IMR-90 (cell line): ENCODE results near the gene DRC7. TPM values are rescaled to one million over a fixed set of nuclear protein-coding genes. Genes with fewer than 3 reads are reported as not detected.

Experiments
- ATAC-seq: fragments of 200-7000 bp; cut with Tn5 transposase; 2 replicates; pipeline ENCODE4 v1.9.1; 2020; ENCODE audit warnings: low read depth, mild to moderate bottlenecking, moderate library complexity
- BruUV-seq: library from RNA; stranded (reverse); fragments of 400-500 nt; replicated peaks from 2 replicates; lab custom pipeline; 2021; lab: Mats Ljungman, UMichigan
- CTCF ChIA-PET: fragments of 300-600 bp; formaldehyde crosslinking; extraction: SDS; loops from one replicate; lab custom pipeline; 2021; ENCODE audit warnings: antibody characterized with exemption; lab: Yijun Ruan, JAX
- POLR2A ChIA-PET: fragments of 300-600 bp; sonication (Branson Sonifier 250); formaldehyde crosslinking; loops from one replicate; lab custom pipeline; 2022; ENCODE audit warnings: antibody characterized with exemption; ENCODE audit not compliant: unreplicated experiment; lab: Charles Lee
- DNase-seq: peaks from one replicate; pipeline ENCODE4 v3.0.0; 2013
- H2AFZ ChIP-seq: replicated peaks from 2 replicates; pipeline ENCODE3; 2013; ENCODE audit warnings: low read length, mild to moderate bottlenecking; ENCODE audit not compliant: poor library complexity
- H2AK5ac ChIP-seq: 2 replicates; pipeline ENCODE4 v1.6.1; 2013; ENCODE audit warnings: low read depth, low read length, inconsistent platforms
- H2AK9ac ChIP-seq: replicated peaks from 2 replicates; pipeline ENCODE3; 2013; ENCODE audit warnings: mild to moderate bottlenecking, low read depth, low read length, moderate library complexity; ENCODE audit not compliant: poor library complexity
- H2BK120ac ChIP-seq: 2 replicates; pipeline ENCODE4 v1.6.1; 2013; ENCODE audit warnings: low read depth, low read length, inconsistent platforms
- H2BK15ac ChIP-seq: 3 replicates; pipeline ENCODE4 v1.6.1; 2013; ENCODE audit warnings: low read depth, low read length, inconsistent platforms
- H2BK20ac ChIP-seq: 2 replicates; pipeline ENCODE4 v1.6.1; 2013; ENCODE audit warnings: low read depth, mild to moderate bottlenecking, inconsistent platforms, low read length, moderate library complexity
- H2BK5ac ChIP-seq: 2 replicates; pipeline ENCODE4 v1.6.1; 2013; ENCODE audit warnings: mild to moderate bottlenecking, low read depth, low read length, inconsistent platforms; ENCODE audit not compliant: poor library complexity, severe bottlenecking
- H3K14ac ChIP-seq: replicated peaks from 2 replicates; pipeline ENCODE4 v1.6.1; 2013; ENCODE audit warnings: low read depth, low read length, inconsistent platforms
- H3K18ac ChIP-seq: 2 replicates; pipeline ENCODE4 v1.6.1; 2013; ENCODE audit warnings: low read depth, low read length, control low read depth
- H3K23ac ChIP-seq: 2 replicates; pipeline ENCODE4 v1.6.1; 2013; ENCODE audit warnings: low read depth, low read length, inconsistent platforms
- H3K27ac ChIP-seq: 2 replicates; pipeline ENCODE4 v1.5.1; 2013; ENCODE audit warnings: mild to moderate bottlenecking, control low read depth, low read length; ENCODE audit not compliant: insufficient read depth
- H3K27me3 ChIP-seq: 2 replicates; pipeline ENCODE4 v1.6.1; 2013; ENCODE audit warnings: low read length; ENCODE audit not compliant: control insufficient read depth, insufficient read depth
- H3K36me3 ChIP-seq: 2 replicates; pipeline ENCODE4 v1.6.1; 2013; ENCODE audit warnings: low read length, mixed read lengths; ENCODE audit not compliant: control insufficient read depth, insufficient read depth
- H3K4ac ChIP-seq: 2 replicates; pipeline ENCODE4 v1.6.1; 2013; ENCODE audit warnings: low read depth, low read length, inconsistent platforms
- H3K4me1 ChIP-seq: 2 replicates; pipeline ENCODE4 v1.6.1; 2013; ENCODE audit warnings: low read length, mixed read lengths; ENCODE audit not compliant: control insufficient read depth, insufficient read depth
- H3K4me2 ChIP-seq: 2 replicates; pipeline ENCODE4 v1.6.1; 2013; ENCODE audit warnings: low read depth, mild to moderate bottlenecking, control low read depth, low read length, moderate library complexity
- H3K4me3 ChIP-seq: 2 replicates; pipeline ENCODE4 v1.5.1; 2013; ENCODE audit warnings: low read depth, mild to moderate bottlenecking, control low read depth, low read length, moderate library complexity; ENCODE audit not compliant: insufficient read depth
- H3K56ac ChIP-seq: 2 replicates; pipeline ENCODE4 v1.6.1; 2013; ENCODE audit warnings: low read length, inconsistent platforms; ENCODE audit not compliant: insufficient read depth; ENCODE audit errors: extremely low read depth
- H3K79me1 ChIP-seq, 2 experiments: 2 replicates each; pipeline ENCODE4 v1.6.1; 2013; ENCODE audit warnings: low read length in 2 of 2, inconsistent platforms in 1 of 2, low read depth in 1 of 2
- H3K9ac ChIP-seq: 2 replicates; pipeline ENCODE4 v1.6.1; 2013; ENCODE audit warnings: low read depth, low read length, control low read depth
- H3K9me1 ChIP-seq: 2 replicates; pipeline ENCODE4 v1.6.1; 2013; ENCODE audit warnings: low read length, inconsistent platforms; ENCODE audit not compliant: insufficient read depth
- H3K9me3 ChIP-seq: 2 replicates; pipeline ENCODE4 v1.6.1; 2013; ENCODE audit warnings: low read length; ENCODE audit not compliant: control insufficient read depth, insufficient read depth
- H4K20me1 ChIP-seq: 2 replicates; pipeline ENCODE4 v1.6.1; 2013; ENCODE audit warnings: low read length, inconsistent platforms; ENCODE audit not compliant: insufficient read depth
- H4K5ac ChIP-seq: 2 replicates; pipeline ENCODE4 v1.6.1; 2013; ENCODE audit warnings: mild to moderate bottlenecking, low read depth, low read length, control low read depth
- H4K8ac ChIP-seq, 2 experiments: 2 replicates each; pipeline ENCODE4 v1.6.1; 2013; ENCODE audit warnings: low read depth in 2 of 2, low read length in 2 of 2, control low read depth in 1 of 2, inconsistent platforms in 1 of 2
- H4K91ac ChIP-seq: 2 replicates; pipeline ENCODE4 v1.6.1; 2013; ENCODE audit warnings: low read depth, low read length, inconsistent platforms; ENCODE audit not compliant: insufficient read depth
- BHLHE40 ChIP-seq: fragments of 150-350 bp; IDR thresholded peaks from 2 replicates; pipeline ENCODE4 v1.6.1; 2016; ENCODE audit warnings: mild to moderate bottlenecking, low read depth, low read length
- CEBPB ChIP-seq: IDR thresholded peaks from 2 replicates; pipeline ENCODE4 v1.6.1; 2012; ENCODE audit warnings: low read depth, low read length, improper control_type of control experiment
- CHD1 ChIP-seq: IDR thresholded peaks from 2 replicates; pipeline ENCODE4 v1.6.1; 2012; ENCODE audit warnings: low read depth, low read length, improper control_type of control experiment
- MAFK ChIP-seq: IDR thresholded peaks from 2 replicates; pipeline ENCODE4 v1.6.1; 2012; ENCODE audit warnings: low read depth, low read length, improper control_type of control experiment
- MAZ ChIP-seq: IDR thresholded peaks from 2 replicates; pipeline ENCODE4 v1.6.1; 2012; ENCODE audit warnings: low read depth, mild to moderate bottlenecking, low read length, improper control_type of control experiment, moderate library complexity, borderline replicate concordance
- MXI1 ChIP-seq: IDR thresholded peaks from 2 replicates; pipeline ENCODE4 v1.6.1; 2012; ENCODE audit warnings: low read depth, mild to moderate bottlenecking, low read length, moderate library complexity, borderline replicate concordance
- NFE2L2 ChIP-seq: fragments of 150-350 bp; IDR thresholded peaks from 2 replicates; pipeline ENCODE4 v1.6.1; 2016; ENCODE audit warnings: low read depth, mild to moderate bottlenecking, low read length
- POLR2A ChIP-seq: IDR thresholded peaks from 2 replicates; pipeline ENCODE4 v1.6.1; 2012; ENCODE audit warnings: mild to moderate bottlenecking, low read depth, low read length
- RAD21 ChIP-seq: IDR thresholded peaks from 2 replicates; pipeline ENCODE4 v1.6.1; 2012; ENCODE audit warnings: low read length, improper control_type of control experiment
- RCOR1 ChIP-seq: IDR thresholded peaks from 2 replicates; pipeline ENCODE4 v1.6.1; 2012; ENCODE audit warnings: mild to moderate bottlenecking, low read length, improper control_type of control experiment; ENCODE audit not compliant: insufficient replicate concordance
- RFX5 ChIP-seq: IDR thresholded peaks from 2 replicates; pipeline ENCODE4 v1.8.0; 2012; ENCODE audit warnings: low read depth, mild to moderate bottlenecking, low read length, moderate library complexity
- SMC3 ChIP-seq: fragments of 150-350 bp; IDR thresholded peaks from 2 replicates; pipeline ENCODE4 v1.6.1; 2016; ENCODE audit warnings: low read depth, mild to moderate bottlenecking, antibody characterized with exemption, low read length, moderate library complexity
- WGBS, 2 experiments: methylation state at CpG; one replicate each; pipeline versions ENCODE4 v1.1.5 to v1.1.7; 2013; ENCODE audit warnings: missing lambda C conversion rate in 2 of 2; ENCODE audit not compliant: insufficient read length in 1 of 2; ENCODE audit errors: extremely low coverage in 2 of 2; 5-methylcytosine and 5-hydroxymethylcytosine counted together
- dilution Hi-C: fragments of 300-500 bp; cut with HindIII; formaldehyde crosslinking; loops from one replicate; pipeline ENCODE4 v1.14.3; 2018; ENCODE audit warnings: low sequenced_read_pairs; ENCODE audit not compliant: unreplicated experiment
- in situ Hi-C: fragments of 300-500 bp; cut with MboI; formaldehyde crosslinking; loops from 3 replicates; pipeline ENCODE4 v1.14.3; 2019; ENCODE audit warnings: low sequenced_read_pairs, inconsistent platforms, mixed read lengths
- intact Hi-C: fragments of 100-400 bp; cut with micrococcal nuclease; formaldehyde crosslinking; loops from 2 replicates; pipeline ENCODE4 v1.10.0; 2022
- polyA plus RNA-seq, 3 experiments: library from polyadenylated mRNA; depleted of rRNA; stranded (reverse); fragments of >200 nt; gene quantifications; 2 replicates each; pipeline ENCODE4 v1.2.3, GENCODE V29; 2012; ENCODE audit warnings: low replicate concordance in 1 of 3
- total RNA-seq: library from RNA; depleted of rRNA; stranded (reverse); fragments of >200 nt; gene quantifications from 2 replicates; pipeline ENCODE4 v1.2.3, GENCODE V29; 2012
- TF ChIP-seq, protein P1 (sequence below): fragments of 150-350 bp; IDR thresholded peaks from 2 replicates; pipeline ENCODE4 v1.6.1; 2017; ENCODE audit warnings: mild to moderate bottlenecking, antibody characterized with exemption, low read length, low read depth
- TF ChIP-seq, protein P2 (sequence below): conservative IDR thresholded peaks from 2 replicates; pipeline ENCODE4 v1.5.1; 2012; ENCODE audit warnings: mild to moderate bottlenecking, low read depth, low read length, improper control_type of control experiment

Gene DRC7
- total and polyA plus RNA-seq, 2 of the 4 experiments (the other 2 are of a cell fraction) = not detected

DNA sequence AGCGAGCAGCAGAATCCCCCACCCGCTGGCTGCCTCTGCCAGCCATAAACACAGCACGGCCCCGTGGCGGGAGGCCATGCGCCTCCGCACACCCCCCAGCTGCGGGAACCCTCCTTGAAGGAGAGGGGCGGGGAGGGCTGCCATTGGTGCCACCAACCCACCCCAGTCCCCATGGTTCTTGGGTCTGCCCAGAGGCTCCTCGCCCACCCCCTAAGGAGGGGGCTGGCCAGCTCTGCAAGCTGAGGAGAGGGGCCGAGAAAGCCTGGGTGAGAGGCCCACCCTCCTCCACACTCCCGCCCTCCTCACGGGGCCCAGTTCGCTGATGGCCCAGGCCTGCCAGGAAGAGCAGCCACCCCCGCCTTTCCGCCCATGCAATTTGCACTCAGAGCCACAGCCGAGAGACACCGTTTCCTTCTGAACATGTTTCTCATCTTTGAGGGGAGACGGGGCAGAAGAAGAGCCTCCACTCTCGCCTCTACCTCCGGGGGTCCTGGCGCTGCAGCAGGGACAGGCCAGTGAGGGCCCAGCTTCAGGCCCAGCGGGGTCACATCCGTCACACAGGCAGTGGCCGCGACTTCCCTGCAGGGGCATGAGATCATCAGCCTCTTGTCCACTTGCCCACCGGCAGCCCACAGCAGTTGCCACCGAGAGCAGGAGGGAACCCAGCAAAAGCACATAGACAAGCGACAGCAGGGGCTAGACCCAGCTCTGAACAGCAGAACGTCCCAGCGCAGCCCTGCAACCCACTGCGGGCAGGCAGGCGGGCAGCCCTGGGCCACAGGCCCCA lies 63.9 kb downstream of the DRC7 start:
- H4K20me1 ChIP-seq = no peaks in the 10 kb centered on the region; the same call in 1 of the 2 replicates
- peaks cover 2% of the 10 kb centered on the region; the same call in 1 of the 2 replicates for H3K4me1 ChIP-seq
- no peak overlapping the region for H4K5ac ChIP-seq
- in situ Hi-C loops (loop anchor here (10.0 kb wide), 2 partner anchors 106 to 246 kb away; partner anchors contain the start of genes USB1 and ZNF319), intact Hi-C loops (no loop called here), dilution Hi-C loops (no loop called here)
- no peak overlapping the region for H3K14ac ChIP-seq
- H4K8ac ChIP-seq = no peak overlapping the region
- no peak overlapping the region for H2AK5ac ChIP-seq
- no peak overlapping the region for H2BK5ac ChIP-seq
- H3K4ac ChIP-seq = no peak overlapping the region
- no peak overlapping the region for H3K4me2 ChIP-seq
- H3K9me1 ChIP-seq = no peaks in the 10 kb centered on the region
- H4K91ac ChIP-seq = no peak overlapping the region
- no TSS peak for BruUV-seq
- H3K4me3 ChIP-seq = no peak overlapping the region
- H3K79me1 ChIP-seq = peaks cover under 1 to 7% of the 10 kb centered on the region in 2 experiments; a peak in 1 of 4 replicates
- no peak overlapping the region for H2AFZ ChIP-seq
- ATAC-seq = no peak
- H2BK120ac ChIP-seq = no peak overlapping the region
- WGBS, 2 experiments = 82% methylated on average over 21 of the region's 33 CpGs; no CpG with 5 or more reads in 1 of the 2 experiments
- DNase-seq = no peak
- H3K27ac ChIP-seq = no peak overlapping the region
- H3K27me3 ChIP-seq = no peaks in the 10 kb centered on the region
- CTCF ChIA-PET = interaction anchor here (1.1 to 1.3 kb wide), 2 partner anchors 52 to 142 kb away, joined by 3 read pairs; no protein-coding TSS in a partner anchor
- H2AK9ac ChIP-seq = no peak overlapping the region
- no peak overlapping the region for H3K23ac ChIP-seq
- H2BK15ac ChIP-seq = no peak overlapping the region
- H3K9ac ChIP-seq = no peak overlapping the region
- POLR2A ChIA-PET = no interaction called here
- H3K18ac ChIP-seq = no peak overlapping the region
- no peak overlapping the region for H3K56ac ChIP-seq
- H3K36me3 ChIP-seq = peaks cover 56% of the 10 kb centered on the region
- no peak overlapping the region for H2BK20ac ChIP-seq
- H3K9me3 ChIP-seq = no peaks in the 10 kb centered on the region
- no peak for TF ChIP-seq RAD21
- no peak for TF ChIP-seq SMC3
- TF ChIP-seq, protein P1, sequence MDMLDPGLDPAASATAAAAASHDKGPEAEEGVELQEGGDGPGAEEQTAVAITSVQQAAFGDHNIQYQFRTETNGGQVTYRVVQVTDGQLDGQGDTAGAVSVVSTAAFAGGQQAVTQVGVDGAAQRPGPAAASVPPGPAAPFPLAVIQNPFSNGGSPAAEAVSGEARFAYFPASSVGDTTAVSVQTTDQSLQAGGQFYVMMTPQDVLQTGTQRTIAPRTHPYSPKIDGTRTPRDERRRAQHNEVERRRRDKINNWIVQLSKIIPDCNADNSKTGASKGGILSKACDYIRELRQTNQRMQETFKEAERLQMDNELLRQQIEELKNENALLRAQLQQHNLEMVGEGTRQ = no peak
- TF ChIP-seq POLR2A = no peak
- TF ChIP-seq RFX5 = no peak
- TF ChIP-seq MXI1 = no peak
- TF ChIP-seq CHD1 = no peak
- TF ChIP-seq, protein P2, sequence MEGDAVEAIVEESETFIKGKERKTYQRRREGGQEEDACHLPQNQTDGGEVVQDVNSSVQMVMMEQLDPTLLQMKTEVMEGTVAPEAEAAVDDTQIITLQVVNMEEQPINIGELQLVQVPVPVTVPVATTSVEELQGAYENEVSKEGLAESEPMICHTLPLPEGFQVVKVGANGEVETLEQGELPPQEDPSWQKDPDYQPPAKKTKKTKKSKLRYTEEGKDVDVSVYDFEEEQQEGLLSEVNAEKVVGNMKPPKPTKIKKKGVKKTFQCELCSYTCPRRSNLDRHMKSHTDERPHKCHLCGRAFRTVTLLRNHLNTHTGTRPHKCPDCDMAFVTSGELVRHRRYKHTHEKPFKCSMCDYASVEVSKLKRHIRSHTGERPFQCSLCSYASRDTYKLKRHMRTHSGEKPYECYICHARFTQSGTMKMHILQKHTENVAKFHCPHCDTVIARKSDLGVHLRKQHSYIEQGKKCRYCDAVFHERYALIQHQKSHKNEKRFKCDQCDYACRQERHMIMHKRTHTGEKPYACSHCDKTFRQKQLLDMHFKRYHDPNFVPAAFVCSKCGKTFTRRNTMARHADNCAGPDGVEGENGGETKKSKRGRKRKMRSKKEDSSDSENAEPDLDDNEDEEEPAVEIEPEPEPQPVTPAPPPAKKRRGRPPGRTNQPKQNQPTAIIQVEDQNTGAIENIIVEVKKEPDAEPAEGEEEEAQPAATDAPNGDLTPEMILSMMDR = no peak
- TF ChIP-seq MAZ = no peak
- TF ChIP-seq CEBPB = no peak
- TF ChIP-seq BHLHE40 = no peak
- no peak for TF ChIP-seq MAFK
- TF ChIP-seq RCOR1 = no peak
- no peak for TF ChIP-seq NFE2L2
